GM12878 (cell line): ENCODE results near the gene ZCCHC24.

ENCODE experiments used
- ATF2 ChIP-seq: IDR thresholded peaks from 2 replicates; pipeline ENCODE4 v1.6.1; 2012; ENCODE audit warnings: low read length, inconsistent platforms
- BCLAF1 ChIP-seq: fragments of 450-650 bp; IDR thresholded peaks from 2 replicates; pipeline ENCODE4 v1.6.1; 2017; ENCODE audit warnings: antibody characterized with exemption, mild to moderate bottlenecking, moderate library complexity
- BHLHE40 ChIP-seq, 2 experiments: fragments of 450-650 bp in 1 of 2; IDR thresholded peaks; 2 replicates each; pipeline ENCODE4 v1.6.1; 2011 to 2017; ENCODE audit warnings: low read depth in 2 of 2, borderline replicate concordance in 1 of 2, improper control_type of control experiment in 1 of 2, low read length in 1 of 2, mild to moderate bottlenecking in 1 of 2
- CTCF ChIP-seq, 3 experiments: IDR thresholded peaks in 2 of 3; conservative IDR thresholded peaks in 1 of 3; 2 replicates each; pipeline ENCODE4 v1.5.1; 2011; ENCODE audit warnings: low read depth in 3 of 3, low read length in 3 of 3, mild to moderate bottlenecking in 3 of 3, control low read depth in 2 of 3, moderate library complexity in 2 of 3, inconsistent platforms in 1 of 3, mixed read lengths in 1 of 3; ENCODE audit not compliant: control insufficient read depth in 2 of 3, insufficient read depth in 1 of 3; ENCODE audit errors: extremely low read depth in 1 of 3
- JUNB ChIP-seq: IDR thresholded peaks from 2 replicates; pipeline ENCODE4 v1.6.1; 2016; ENCODE audit warnings: antibody characterized with exemption, mild to moderate bottlenecking
- NFYA ChIP-seq: IDR thresholded peaks from 2 replicates; pipeline ENCODE4 v1.6.1; 2011; ENCODE audit warnings: low read depth, mild to moderate bottlenecking, low read length, improper control_type of control experiment, borderline replicate concordance
- NFYB ChIP-seq: IDR thresholded peaks from 2 replicates; pipeline ENCODE4 v1.6.1; 2011; ENCODE audit warnings: low read depth, mild to moderate bottlenecking, low read length, improper control_type of control experiment, moderate library complexity; ENCODE audit not compliant: insufficient read depth
- PBX3 ChIP-seq: IDR thresholded peaks from 2 replicates; pipeline ENCODE4 v1.6.1; 2011; ENCODE audit warnings: mild to moderate bottlenecking, low read depth, low read length, moderate library complexity; ENCODE audit not compliant: insufficient replicate concordance
- POLR2A ChIP-seq: IDR thresholded peaks from 2 replicates; pipeline ENCODE4 v1.6.1; 2011; ENCODE audit warnings: low read depth, mild to moderate bottlenecking, low read length
- REST ChIP-seq: IDR thresholded peaks from 2 replicates; pipeline ENCODE4 v1.6.1; 2012; ENCODE audit warnings: mild to moderate bottlenecking, low read depth, low read length

- TF ChIP-seq PBX3 (no peak), CTCF (IDR thresholded peaks at IDR 0.05 in 2 of 3, conservative IDR thresholded peaks at IDR 0.05 in 1 of 3; ENCODE audit: control insufficient read depth in 2 of 3, extremely low read depth in 1 of 3, insufficient read depth in 1 of 3, low read depth in 3 of 3, low read length in 3 of 3) (no peak), NFYA (no peak), REST (no peak), ATF2 (no peak), BHLHE40 (IDR thresholded peaks at IDR 0.05; ENCODE audit: borderline replicate concordance in 1 of 2, low read depth in 2 of 2, low read length in 1 of 2) (no peak), BCLAF1 (no peak), NFYB (no peak), POLR2A (no peak), JUNB (no peak)
Measured at GRCh38 chr10:79375321-79376077, 69.9 kb downstream of the ZCCHC24 start.
